ENCODE results near the gene NEMP1.

- TF ChIP-seq EZH2 (IDR thresholded peaks at IDR 0.05; ENCODE audit: low read depth) (no peak), CTCF (conservative IDR thresholded peaks at IDR 0.05) (no peak)
Measured at GRCh38 chr12:57018906-57019305, 59.7 kb downstream of the NEMP1 start.

All from PC-9 (cell line).